ENCODE data around the gene MEF2C. TPM values are rescaled to one million over a fixed set of nuclear protein-coding genes. Genes with fewer than 3 reads are reported as not detected.

The MEF2C gene
- total RNA-seq, 1 experiment from 2014 or later: 1.7 TPM

DNA sequence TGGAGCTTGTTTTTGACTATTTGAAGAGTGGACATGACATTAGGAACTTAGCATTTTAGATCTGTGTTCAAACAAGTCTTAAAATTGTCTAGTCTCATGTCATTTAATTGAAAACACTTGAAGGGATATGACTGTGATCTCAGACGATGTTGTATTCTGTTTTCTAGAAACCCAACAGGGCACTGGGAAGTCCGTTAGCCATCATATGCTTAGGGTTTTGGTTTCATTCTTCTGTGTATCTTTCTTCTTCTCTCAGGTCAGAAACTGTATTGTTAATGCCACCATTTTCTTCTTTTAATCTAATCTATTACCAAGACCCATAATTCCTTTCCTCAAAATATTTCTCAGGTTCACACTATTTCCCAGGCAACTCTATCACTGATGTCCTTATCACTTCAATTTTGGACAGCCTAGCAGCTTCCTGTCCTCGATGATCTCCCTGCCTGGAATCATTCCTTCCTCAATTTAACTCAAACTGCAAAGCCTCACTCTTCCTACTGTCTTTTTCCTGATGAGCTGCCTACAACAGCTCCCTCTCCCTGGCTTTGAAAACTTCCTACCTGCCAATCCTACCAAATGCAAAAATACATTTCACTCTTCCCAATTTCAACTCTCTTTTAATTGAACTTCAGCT is 77.7 kb downstream of the MEF2C start (continued):
- TF ChIP-seq, protein P1, sequence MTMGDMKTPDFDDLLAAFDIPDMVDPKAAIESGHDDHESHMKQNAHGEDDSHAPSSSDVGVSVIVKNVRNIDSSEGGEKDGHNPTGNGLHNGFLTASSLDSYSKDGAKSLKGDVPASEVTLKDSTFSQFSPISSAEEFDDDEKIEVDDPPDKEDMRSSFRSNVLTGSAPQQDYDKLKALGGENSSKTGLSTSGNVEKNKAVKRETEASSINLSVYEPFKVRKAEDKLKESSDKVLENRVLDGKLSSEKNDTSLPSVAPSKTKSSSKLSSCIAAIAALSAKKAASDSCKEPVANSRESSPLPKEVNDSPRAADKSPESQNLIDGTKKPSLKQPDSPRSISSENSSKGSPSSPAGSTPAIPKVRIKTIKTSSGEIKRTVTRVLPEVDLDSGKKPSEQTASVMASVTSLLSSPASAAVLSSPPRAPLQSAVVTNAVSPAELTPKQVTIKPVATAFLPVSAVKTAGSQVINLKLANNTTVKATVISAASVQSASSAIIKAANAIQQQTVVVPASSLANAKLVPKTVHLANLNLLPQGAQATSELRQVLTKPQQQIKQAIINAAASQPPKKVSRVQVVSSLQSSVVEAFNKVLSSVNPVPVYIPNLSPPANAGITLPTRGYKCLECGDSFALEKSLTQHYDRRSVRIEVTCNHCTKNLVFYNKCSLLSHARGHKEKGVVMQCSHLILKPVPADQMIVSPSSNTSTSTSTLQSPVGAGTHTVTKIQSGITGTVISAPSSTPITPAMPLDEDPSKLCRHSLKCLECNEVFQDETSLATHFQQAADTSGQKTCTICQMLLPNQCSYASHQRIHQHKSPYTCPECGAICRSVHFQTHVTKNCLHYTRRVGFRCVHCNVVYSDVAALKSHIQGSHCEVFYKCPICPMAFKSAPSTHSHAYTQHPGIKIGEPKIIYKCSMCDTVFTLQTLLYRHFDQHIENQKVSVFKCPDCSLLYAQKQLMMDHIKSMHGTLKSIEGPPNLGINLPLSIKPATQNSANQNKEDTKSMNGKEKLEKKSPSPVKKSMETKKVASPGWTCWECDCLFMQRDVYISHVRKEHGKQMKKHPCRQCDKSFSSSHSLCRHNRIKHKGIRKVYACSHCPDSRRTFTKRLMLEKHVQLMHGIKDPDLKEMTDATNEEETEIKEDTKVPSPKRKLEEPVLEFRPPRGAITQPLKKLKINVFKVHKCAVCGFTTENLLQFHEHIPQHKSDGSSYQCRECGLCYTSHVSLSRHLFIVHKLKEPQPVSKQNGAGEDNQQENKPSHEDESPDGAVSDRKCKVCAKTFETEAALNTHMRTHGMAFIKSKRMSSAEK (CRISPR knock-in tag; IDR thresholded peaks at IDR 0.05; ENCODE audit: borderline replicate concordance): no peak
- no peak for TF ChIP-seq MXD4 (CRISPR knock-in tag; IDR thresholded peaks at IDR 0.05; ENCODE audit: borderline replicate concordance)
- TF ChIP-seq, protein P2, sequence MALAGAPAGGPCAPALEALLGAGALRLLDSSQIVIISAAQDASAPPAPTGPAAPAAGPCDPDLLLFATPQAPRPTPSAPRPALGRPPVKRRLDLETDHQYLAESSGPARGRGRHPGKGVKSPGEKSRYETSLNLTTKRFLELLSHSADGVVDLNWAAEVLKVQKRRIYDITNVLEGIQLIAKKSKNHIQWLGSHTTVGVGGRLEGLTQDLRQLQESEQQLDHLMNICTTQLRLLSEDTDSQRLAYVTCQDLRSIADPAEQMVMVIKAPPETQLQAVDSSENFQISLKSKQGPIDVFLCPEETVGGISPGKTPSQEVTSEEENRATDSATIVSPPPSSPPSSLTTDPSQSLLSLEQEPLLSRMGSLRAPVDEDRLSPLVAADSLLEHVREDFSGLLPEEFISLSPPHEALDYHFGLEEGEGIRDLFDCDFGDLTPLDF (CRISPR knock-in tag; IDR thresholded peaks at IDR 0.05): no peak
- no peak for TF ChIP-seq ESRRA (CRISPR knock-in tag; IDR thresholded peaks at IDR 0.05; ENCODE audit: borderline replicate concordance)
- TF ChIP-seq MYBL2 (CRISPR knock-in tag; IDR thresholded peaks at IDR 0.05): no peak
- TF ChIP-seq, protein P3, sequence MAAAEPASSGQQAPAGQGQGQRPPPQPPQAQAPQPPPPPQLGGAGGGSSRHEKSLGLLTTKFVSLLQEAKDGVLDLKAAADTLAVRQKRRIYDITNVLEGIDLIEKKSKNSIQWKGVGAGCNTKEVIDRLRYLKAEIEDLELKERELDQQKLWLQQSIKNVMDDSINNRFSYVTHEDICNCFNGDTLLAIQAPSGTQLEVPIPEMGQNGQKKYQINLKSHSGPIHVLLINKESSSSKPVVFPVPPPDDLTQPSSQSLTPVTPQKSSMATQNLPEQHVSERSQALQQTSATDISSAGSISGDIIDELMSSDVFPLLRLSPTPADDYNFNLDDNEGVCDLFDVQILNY (CRISPR knock-in tag; IDR thresholded peaks at IDR 0.05): no peak
- TF ChIP-seq, protein P4, sequence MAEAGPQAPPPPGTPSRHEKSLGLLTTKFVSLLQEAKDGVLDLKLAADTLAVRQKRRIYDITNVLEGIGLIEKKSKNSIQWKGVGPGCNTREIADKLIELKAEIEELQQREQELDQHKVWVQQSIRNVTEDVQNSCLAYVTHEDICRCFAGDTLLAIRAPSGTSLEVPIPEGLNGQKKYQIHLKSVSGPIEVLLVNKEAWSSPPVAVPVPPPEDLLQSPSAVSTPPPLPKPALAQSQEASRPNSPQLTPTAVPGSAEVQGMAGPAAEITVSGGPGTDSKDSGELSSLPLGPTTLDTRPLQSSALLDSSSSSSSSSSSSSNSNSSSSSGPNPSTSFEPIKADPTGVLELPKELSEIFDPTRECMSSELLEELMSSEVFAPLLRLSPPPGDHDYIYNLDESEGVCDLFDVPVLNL (CRISPR knock-in tag; IDR thresholded peaks at IDR 0.05; ENCODE audit: borderline replicate concordance, low read depth): no peak
- TF ChIP-seq, protein P5, sequence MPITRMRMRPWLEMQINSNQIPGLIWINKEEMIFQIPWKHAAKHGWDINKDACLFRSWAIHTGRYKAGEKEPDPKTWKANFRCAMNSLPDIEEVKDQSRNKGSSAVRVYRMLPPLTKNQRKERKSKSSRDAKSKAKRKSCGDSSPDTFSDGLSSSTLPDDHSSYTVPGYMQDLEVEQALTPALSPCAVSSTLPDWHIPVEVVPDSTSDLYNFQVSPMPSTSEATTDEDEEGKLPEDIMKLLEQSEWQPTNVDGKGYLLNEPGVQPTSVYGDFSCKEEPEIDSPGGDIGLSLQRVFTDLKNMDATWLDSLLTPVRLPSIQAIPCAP (CRISPR knock-in tag; IDR thresholded peaks at IDR 0.05): no peak

DNA sequence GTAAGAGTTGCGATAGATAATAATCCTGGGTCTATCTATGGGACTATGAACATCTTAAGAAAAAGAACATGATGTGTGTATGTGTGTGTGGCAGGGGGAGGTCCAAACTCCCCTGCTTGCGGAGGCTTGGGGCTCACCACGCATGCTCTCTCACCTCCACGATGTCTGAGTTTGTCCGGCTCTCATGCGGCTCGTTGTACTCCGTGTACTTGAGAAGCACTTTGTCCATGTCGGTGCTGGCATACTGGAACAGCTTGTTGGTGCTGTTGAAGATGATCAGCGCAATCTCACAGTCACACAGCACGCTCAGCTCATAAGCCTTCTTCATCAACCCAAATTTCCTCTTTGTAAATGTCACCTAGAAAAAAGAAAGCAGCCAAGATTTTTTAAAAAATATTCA is 78.5 kb downstream of the MEF2C start:
- no peak overlapping the region for H3K4me3 Mint-ChIP-seq
- no peaks in the 10 kb centered on the region for H3K9me3 Mint-ChIP-seq
- CTCF ChIA-PET: no interaction called here
- H3K27me3 Mint-ChIP-seq (ENCODE audit: low read depth): no peaks in the 10 kb centered on the region
- H3K27ac Mint-ChIP-seq: no peak overlapping the region
- H3K4me1 Mint-ChIP-seq: peaks cover 12% of the 10 kb centered on the region
- TF ChIP-seq ZNF416 (CRISPR knock-in tag; IDR thresholded peaks at IDR 0.05) (no peak), TEAD1 (CRISPR knock-in tag; IDR thresholded peaks at IDR 0.05) (no peak), ZNF219 (CRISPR knock-in tag; IDR thresholded peaks at IDR 0.05; ENCODE audit: borderline replicate concordance) (no peak), KAT7 (CRISPR knock-in tag; IDR thresholded peaks at IDR 0.05; ENCODE audit: borderline replicate concordance) (no peak), ZNF138 (CRISPR knock-in tag; conservative IDR thresholded peaks at IDR 0.05) (no peak)
- TF ChIP-seq, protein P6, sequence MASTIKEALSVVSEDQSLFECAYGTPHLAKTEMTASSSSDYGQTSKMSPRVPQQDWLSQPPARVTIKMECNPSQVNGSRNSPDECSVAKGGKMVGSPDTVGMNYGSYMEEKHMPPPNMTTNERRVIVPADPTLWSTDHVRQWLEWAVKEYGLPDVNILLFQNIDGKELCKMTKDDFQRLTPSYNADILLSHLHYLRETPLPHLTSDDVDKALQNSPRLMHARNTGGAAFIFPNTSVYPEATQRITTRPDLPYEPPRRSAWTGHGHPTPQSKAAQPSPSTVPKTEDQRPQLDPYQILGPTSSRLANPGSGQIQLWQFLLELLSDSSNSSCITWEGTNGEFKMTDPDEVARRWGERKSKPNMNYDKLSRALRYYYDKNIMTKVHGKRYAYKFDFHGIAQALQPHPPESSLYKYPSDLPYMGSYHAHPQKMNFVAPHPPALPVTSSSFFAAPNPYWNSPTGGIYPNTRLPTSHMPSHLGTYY (CRISPR knock-in tag; IDR thresholded peaks at IDR 0.05): no peak
- POLR2A ChIA-PET: no interaction called here
- ATAC-seq: no peak
- no peak for DNase-seq (ENCODE audit: low spot score)
- no peaks in the 10 kb centered on the region for H3K36me3 Mint-ChIP-seq
